GM19043 (cell line): Measurements from ENCODE around the gene CCL27.
"Not testable (repeated sequence)": the region's sequence is repeated elsewhere in the genome, so short reads cannot be mapped to it uniquely, and the experiment has no call there.

Source experiments
- ATAC-seq: cut with Tn5 transposase; IDR thresholded peaks from one replicate; pipeline ENCODE4 v1.9.1; 2021; ENCODE audit warnings: low read depth; ENCODE audit not compliant: unreplicated experiment

The CCL27 gene

DNA sequence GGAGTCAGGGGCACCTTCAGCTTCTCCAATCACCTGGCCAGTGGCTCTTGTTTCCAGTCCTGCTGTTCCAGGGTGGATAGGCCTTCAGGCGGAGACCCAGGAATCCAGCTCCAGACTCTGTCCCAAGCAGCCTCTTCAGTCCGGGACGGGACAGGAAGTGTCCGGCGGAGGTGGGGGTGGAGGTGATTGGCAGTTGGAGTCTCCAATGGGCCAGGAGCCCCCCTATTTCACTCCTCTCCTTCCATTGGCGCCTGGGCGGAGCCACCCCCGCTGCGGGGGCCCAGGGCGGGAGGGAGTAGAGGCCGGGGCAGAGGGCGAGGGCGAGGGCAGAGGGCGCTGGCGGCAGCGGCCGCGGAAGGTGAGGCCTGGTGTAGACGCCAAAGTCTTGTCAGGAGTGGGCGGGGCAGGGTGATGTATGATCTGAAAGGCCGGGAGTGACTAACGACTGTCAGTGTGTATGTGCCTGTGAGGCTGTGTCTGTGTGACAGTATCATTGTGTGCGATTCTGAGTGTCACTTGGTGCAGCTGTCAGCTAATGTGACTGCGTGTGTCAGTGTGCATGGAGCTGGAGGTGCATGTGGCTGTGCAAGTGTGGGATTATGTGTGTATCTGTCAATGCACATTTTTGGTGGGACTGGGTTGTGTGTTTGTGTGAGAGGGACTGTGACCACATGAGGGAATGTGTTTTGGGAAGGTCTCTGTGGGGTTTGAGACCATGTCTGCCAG lies 10.4 kb downstream of the CCL27 start, which contains the start of gene IL11RA:
IL11RA (plus strand) TSS at position 310 of the 726 bp plus-strand sequence. CDS start 3,033 bp downstream, outside the sequence.
- ATAC-seq = no peak

DNA sequence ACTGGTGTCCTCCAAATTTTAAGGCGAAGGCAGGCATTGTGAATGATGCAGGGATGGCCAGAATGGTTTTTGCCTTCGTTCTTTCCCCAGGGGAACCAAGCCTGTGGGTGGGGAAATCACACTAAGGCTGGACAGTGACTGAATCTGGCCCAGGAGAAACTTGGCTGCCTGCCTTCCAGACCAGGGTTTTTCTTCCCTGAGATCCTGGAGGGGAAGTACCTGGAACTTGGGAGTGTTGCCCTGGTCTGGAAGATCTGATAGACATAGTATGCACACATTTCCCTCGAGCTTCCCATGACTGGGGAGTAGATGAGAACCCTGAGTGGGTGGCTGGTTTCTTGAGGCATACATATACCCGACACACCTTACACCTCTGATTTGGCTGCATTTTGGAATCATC lies 11.1 kb downstream of the CCL27 start:
- no peak for ATAC-seq

DNA sequence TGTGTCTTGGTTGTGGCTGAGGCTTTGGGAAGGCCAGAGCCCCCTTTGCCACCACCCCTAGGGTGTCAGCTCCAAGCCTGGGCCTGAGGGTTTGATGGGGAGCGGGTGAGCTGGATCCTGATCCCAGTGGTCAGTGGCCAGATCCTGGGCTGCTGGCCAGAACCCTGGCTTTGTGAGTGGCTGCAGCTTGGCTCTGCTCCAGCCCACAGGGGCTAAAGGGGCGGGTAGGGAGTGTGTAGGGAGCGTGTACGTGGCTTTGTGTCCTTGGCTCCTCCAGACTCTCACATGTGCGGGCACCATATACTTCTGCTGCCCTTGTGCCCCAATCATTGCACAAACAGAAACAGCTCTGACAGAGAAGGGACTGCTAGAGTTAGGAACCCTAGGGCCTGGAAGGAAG lies 11.6 kb downstream of the CCL27 start:
- ATAC-seq = no peak

DNA sequence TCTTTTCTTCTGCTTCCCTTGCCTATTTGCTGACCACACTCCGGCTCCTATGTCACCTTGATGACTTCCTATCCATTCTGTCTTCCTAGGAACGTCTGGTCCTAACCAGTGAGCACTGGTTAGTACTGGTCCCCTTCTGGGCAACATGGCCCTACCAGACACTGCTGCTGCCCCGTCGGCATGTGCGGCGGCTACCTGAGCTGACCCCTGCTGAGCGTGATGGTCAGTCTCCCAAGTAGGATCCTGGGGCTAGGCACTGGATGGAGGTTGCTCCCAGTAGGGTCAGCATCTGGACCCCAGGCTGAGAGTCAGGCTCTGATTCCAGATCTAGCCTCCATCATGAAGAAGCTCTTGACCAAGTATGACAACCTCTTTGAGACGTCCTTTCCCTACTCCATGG lies 13.8 kb downstream of the CCL27 start:
- ATAC-seq = no peak

GRCh38 chr9:34647651-34648050 lies 14.8 kb downstream of the CCL27 start:
- ATAC-seq = no peak

GRCh38 chr9:34647084-34647403 lies 15.4 kb downstream of the CCL27 start:
- ATAC-seq = no peak

DNA sequence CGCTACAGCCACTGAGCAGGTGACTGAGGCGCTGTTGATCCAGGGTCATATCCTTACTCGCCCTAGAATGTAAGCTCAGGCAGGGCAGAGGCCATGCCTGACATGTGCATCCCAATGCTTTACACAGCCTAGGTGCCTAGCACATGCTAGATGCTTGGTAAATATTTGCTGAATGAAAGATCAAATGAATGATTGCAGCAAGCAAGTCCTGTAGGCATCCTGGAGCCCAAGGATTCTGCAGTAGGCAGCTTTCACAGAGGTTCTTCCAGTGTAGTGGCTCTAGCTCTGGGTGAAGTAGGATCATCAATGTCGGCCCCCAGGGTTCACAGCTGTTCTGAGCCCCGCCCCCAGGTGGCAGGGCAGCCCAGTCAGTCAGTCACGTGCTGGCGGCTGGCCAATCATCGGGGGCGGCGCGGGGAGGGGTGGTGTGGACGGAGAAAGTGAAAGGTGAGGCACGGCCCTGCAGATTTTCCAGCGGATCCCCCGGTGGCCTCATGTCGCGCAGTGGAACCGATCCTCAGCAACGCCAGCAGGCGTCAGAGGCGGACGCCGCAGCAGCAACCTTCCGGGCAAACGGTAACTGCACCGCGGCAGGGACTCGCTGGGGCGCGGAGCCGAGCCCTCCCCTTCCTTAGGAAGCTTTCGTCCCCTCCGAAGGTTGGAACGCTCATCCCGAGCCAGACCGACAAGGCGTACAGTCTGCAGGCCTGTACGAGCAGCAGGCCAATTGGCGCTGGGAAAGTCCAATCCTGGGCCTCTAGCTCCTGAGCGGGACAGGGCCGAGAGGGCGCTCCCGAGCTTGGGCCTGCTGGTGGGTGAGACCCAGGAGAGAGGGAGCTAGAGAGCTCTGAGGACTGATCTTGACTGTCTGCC lies 16.0 kb downstream of the CCL27 start, which contains the start of gene GALT:
GALT (plus strand) TSS at position 465 of the 873 bp plus-strand sequence; CDS start at position 495, 30 bp downstream.
- peak; percentile 71 for ATAC-seq

- ATAC-seq = no peak
Measured at GRCh38 chr9:34644766-34645314, 17.6 kb downstream of the CCL27 start.

DNA sequence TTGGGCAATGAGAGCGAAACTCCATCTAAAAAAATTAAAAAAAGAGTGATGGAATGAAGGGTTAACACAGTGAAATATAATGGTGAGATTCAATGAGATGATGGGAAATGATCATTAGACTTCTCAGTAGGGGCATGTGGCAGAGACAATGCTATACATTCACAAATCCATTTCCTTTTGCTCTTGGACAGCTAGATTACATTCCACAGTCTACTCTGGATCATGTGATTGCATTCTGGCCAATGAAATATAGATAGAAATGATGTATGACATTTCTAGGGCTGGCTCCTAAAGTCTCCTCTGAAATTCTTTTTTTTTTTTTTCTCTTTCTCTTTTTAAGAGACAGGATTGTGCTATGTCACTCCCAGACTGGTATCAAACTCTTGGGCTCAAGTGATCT lies 19.8 kb downstream of the CCL27 start:
- no peak for ATAC-seq

- ATAC-seq = not testable (repeated sequence)
Measured at GRCh38 chr9:34639322-34639721, 23.1 kb downstream of the CCL27 start.

DNA sequence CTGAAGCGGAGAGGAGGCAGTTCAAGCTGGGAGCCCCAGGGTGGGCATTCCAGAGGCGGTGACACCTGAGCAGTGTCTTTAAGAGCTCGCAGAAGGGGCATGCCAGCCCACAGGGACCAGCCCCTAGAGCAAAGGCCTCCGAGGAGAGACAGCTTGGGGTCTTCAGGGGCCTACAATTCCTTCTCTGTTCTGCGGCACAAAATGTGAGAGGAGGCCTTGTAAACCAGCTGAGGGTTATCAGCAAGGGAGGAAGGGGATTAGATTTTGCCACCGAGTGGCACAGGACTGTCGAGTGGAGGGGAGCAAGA lies 24.4 kb downstream of the CCL27 start:
- no peak for ATAC-seq

DNA sequence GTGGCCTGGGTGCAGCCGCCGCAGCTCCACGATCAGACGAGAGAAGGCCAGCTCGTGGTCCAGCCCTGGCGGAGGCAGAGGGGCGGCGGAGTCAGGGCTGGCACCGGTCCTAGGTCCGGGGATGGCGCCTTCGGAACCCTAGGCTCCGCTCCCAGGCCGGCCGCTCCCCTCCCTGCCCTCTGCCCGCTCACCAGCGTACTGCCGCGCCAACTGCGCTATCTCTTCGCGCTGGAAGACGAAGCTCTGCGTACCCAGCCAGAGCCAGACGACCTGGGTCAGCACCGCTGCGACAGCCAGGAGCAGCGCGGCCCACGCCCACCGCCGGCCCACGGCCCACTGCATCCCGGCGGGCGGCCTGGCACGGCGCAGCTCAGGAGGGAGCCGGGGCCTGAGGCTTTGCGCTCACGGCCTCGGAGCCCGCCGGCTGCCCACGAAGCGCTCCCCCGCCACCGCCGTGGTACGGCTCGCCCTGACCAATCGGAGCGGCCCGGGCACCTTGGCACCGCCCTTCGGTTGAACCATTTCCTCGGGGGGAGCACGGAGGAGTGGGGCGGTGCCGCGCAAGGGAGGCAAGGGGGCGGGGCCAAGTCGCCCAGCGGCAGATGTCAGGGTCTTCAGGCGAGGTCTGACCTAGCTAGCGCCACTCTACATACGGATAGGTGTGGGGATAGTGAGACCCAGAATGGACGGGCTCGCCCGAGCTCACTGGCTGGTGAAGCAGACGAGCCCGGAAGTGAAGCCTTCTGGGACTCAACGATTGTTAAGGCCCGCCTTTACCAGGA lies 24.9 kb downstream of the CCL27 start, which contains the start of gene SIGMAR1:
SIGMAR1 (minus strand) TSS at position 432 of the 782 bp plus-strand sequence; CDS start at position 342, 90 bp downstream.
- peak; percentile 78 for ATAC-seq

GRCh38 chr9:34636791-34637355 lies 25.6 kb downstream of the CCL27 start:
- no peak for ATAC-seq

DNA sequence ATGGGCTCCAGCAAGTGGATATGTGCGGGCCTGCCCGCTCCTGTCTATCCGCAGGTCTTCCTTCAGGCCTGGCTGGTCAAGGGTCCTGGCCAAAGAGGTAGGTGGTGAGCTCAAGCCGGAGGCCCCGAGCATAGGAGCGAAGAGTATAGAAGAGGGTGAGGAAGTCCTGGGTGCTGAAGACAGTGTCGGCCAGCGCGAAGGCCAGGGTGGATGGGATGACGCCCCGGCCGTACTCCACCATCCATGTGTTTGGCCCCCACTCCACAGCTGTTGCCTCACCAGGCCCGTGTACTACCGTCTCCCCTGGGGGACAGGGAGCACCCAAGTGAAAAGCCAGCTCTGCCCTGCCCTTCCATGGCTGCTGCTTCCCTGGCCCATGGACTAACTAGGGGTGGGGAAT lies 26.9 kb downstream of the CCL27 start:
- ATAC-seq = no peak

DNA sequence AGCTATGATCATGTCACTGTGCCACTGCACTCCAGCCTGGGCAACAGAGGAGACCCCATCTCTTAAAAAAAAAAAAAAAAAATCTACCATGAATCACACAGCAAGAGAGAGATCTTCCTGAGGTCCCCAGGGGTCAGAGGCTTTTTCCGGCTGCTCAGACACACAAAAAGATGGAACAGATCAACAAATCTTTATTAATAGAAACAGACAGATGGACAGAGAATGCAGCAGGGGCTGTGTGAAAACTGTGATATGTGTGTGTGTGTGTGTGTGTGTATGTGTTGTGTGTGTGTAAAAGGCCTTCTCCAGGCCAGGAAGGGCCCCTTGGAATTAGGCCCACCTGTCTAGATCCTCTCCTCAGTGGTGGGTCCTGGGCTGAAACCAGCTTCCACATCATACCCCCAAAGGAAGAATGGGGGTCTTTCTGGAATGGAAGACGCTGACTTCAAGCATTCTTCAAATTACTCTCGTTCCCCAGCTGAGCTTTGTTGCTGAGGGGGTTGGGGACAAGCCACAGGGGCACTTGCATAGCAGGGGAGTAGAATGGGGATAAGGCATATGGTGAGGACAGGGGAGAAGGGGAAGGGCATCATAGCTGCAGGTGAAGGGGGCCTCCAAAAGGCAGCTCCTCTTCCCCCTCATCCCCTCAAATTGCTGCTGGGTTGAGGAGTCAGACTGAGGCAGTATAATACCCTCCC lies 27.8 kb downstream of the CCL27 start:
- no peak for ATAC-seq

GRCh38 chr9:34633851-34634550 lies 28.5 kb downstream of the CCL27 start:
- ATAC-seq = no peak

DNA sequence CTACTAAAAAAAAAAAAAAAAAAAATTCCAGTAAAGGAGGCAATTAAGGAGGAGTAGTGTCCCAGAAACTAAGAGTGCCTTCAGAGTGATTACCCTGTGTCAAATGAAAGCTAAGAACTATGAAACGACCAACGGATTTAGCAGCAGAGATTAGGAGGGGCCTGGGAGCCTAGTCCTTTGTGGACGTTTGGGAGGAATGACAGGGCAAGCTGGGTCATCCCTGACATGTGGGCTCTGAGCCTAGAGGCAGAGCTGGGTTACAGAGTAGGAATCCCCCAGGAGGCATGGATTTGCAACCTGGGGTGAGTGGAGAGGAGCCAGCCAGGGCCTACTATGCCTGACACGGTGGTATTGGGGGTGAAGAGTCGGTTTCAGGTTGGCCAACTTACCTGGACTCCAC lies 29.3 kb downstream of the CCL27 start:
- ATAC-seq = no peak

- ATAC-seq = no peak
Measured at GRCh38 chr9:34630402-34631154, 31.9 kb downstream of the CCL27 start.

GRCh38 chr9:34629491-34629808 lies 33.0 kb downstream of the CCL27 start:
- ATAC-seq = no peak
